Measurements from ENCODE around the gene BICDL1.

- TF ChIP-seq, protein P1, sequence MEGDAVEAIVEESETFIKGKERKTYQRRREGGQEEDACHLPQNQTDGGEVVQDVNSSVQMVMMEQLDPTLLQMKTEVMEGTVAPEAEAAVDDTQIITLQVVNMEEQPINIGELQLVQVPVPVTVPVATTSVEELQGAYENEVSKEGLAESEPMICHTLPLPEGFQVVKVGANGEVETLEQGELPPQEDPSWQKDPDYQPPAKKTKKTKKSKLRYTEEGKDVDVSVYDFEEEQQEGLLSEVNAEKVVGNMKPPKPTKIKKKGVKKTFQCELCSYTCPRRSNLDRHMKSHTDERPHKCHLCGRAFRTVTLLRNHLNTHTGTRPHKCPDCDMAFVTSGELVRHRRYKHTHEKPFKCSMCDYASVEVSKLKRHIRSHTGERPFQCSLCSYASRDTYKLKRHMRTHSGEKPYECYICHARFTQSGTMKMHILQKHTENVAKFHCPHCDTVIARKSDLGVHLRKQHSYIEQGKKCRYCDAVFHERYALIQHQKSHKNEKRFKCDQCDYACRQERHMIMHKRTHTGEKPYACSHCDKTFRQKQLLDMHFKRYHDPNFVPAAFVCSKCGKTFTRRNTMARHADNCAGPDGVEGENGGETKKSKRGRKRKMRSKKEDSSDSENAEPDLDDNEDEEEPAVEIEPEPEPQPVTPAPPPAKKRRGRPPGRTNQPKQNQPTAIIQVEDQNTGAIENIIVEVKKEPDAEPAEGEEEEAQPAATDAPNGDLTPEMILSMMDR (conservative IDR thresholded peaks at IDR 0.05; ENCODE audit: low read depth, low read length) = no peak
- TF ChIP-seq EZH2 (IDR thresholded peaks at IDR 0.05; ENCODE audit: borderline replicate concordance, low read depth, low read length, poor library complexity, severe bottlenecking) = no peak
Observed at GRCh38 chr12:119964929-119965328, 24.1 kb upstream of the BICDL1 start.

Measured in A673 (cell line).